Lower leg skin (tissue), 3 donors: Measurements from ENCODE around the gene USP43.

ENCODE experiments used
- CTCF ChIP-seq, 3 donors: fragments of 450-650 bp; IDR thresholded peaks; one replicate each; pipeline ENCODE4 v1.5.1; 2016; ENCODE audit warnings: antibody characterized with exemption in 3 of 3, mild to moderate bottlenecking in 3 of 3, moderate library complexity in 2 of 3
- POLR2A ChIP-seq, 2 donors: fragments of 450-650 bp; IDR thresholded peaks; one replicate each; pipeline ENCODE4 v1.6.1; 2016 to 2017; ENCODE audit warnings: antibody characterized with exemption in 2 of 2, mild to moderate bottlenecking in 1 of 2, moderate library complexity in 1 of 2

DNA sequence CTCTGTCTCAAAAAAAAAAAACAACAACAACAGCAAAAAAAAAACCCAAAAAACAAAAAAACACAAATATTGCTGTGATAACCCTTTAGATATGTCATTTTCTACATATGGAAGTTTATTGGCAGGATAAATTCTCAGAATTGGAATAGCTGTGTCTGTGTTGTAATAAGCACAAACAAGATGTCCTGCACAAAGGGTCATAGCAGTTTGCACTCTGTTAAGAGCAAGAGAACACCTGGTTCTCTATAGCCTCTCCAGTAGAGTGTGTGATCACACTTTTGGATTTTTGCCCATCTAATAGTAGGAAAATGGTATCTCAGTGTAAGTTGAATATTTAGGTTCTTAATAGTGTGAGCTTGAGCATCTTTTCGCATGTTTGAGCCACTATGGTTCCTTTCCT lies 60.4 kb downstream of the USP43 start:
- TF ChIP-seq POLR2A (IDR thresholded peaks at IDR 0.05) (no peak), CTCF (IDR thresholded peaks at IDR 0.05) (no peak)
